ENCODE data around the gene TRERF1.

TRERF1 gene

GRCh38 chr6:42278131-42278853, 173.4 kb downstream of the TRERF1 start:
- TF ChIP-seq CTCF (conservative IDR thresholded peaks at IDR 0.05), result no peak
- H3K27ac ChIP-seq, result no peak overlapping the region

- H3K27ac ChIP-seq, result no peak overlapping the region
- no peak for TF ChIP-seq CTCF (conservative IDR thresholded peaks at IDR 0.05)
Observed at GRCh38 chr6:42276034-42276890, 175.5 kb downstream of the TRERF1 start.

GRCh38 chr6:42275376-42276033, 176.2 kb downstream of the TRERF1 start:
- no peak overlapping the region for H3K27ac ChIP-seq
- TF ChIP-seq CTCF (conservative IDR thresholded peaks at IDR 0.05), result no peak

- TF ChIP-seq CTCF (conservative IDR thresholded peaks at IDR 0.05), result no peak
- no peak overlapping the region for H3K27ac ChIP-seq
Observed at GRCh38 chr6:42274898-42275297, 176.8 kb downstream of the TRERF1 start.

- no peak for TF ChIP-seq CTCF (conservative IDR thresholded peaks at IDR 0.05)
Observed at GRCh38 chr6:42271834-42272805, 179.6 kb downstream of the TRERF1 start.

GRCh38 chr6:42269974-42270510, 181.7 kb downstream of the TRERF1 start:
- no peak for TF ChIP-seq CTCF (conservative IDR thresholded peaks at IDR 0.05)

More at GRCh38 chr6:42271834-42272805, 179.6 kb downstream of the TRERF1 start:
- H3K27ac ChIP-seq, result no peak overlapping the region

More at GRCh38 chr6:42269974-42270510, 181.7 kb downstream of the TRERF1 start:
- no peak overlapping the region for H3K27ac ChIP-seq
